CD4-positive, alpha-beta T cell treated with Interleukin-1 beta for 1 hour (primary cell): Measurements from ENCODE around the gene FYN.

Experiments
- DNase-seq, 2 donors: peaks; one replicate each; pipeline ENCODE4 v3.0.0-alpha.2; 2020 to 2022

FYN gene

DNA sequence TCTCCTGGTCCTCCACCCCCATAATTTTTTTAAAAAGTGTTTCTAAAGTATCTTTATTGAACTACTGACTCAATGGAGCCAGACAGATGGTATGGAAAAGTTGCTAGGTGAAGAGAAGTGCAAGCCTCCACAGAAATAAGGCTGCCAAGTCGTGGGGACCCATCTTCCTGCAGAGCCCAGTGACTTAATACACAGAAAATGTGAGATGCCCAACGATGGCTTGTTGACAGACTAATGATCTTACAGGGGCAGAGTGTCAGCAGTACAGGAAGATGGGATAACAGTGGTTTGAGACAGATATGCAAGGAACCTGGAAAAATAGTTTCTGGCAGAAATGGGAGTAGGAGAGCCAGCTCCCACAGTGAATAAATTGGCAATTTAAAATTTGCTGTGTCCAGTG is 43.3 kb downstream of the FYN start:
- no peak for DNase-seq

DNA sequence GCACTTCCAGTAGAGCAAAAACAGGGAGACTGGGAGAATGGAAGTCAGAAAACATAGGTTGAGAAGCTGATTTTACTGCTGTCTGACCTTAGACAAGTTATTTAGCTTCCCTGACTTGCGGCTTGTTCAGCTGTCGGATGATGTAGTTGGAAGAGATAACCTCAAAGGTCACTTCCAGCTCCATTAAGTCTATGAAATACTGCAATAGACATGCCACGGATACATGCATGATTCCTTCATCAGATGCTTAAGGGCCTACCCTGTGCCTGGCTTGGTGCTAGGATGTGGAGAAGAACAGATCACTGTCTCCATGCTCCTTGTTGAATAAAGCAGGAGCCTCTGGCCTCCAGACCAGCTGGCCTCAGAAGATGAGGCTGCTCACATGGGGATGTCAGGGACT is 43.7 kb downstream of the FYN start:
- no peak for DNase-seq

DNA sequence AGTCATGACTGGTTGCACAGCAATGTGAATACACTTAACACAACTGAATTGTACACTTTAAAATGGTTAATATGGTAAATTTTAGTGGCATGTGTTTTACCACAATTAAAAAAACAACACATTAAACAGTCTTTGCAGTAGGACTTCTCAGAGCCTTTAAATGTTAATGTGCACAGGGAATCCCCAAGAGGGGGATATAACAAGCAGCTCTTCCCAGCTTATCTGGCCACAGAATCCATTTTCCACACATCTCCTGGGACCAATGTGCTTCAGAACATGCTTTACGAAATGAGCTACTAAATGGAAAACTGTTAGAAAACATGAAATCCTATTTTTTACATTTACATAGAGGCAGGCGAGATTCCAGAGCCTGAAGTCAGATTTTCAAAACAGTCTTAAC is 44.4 kb downstream of the FYN start:
- no peak for DNase-seq

DNA sequence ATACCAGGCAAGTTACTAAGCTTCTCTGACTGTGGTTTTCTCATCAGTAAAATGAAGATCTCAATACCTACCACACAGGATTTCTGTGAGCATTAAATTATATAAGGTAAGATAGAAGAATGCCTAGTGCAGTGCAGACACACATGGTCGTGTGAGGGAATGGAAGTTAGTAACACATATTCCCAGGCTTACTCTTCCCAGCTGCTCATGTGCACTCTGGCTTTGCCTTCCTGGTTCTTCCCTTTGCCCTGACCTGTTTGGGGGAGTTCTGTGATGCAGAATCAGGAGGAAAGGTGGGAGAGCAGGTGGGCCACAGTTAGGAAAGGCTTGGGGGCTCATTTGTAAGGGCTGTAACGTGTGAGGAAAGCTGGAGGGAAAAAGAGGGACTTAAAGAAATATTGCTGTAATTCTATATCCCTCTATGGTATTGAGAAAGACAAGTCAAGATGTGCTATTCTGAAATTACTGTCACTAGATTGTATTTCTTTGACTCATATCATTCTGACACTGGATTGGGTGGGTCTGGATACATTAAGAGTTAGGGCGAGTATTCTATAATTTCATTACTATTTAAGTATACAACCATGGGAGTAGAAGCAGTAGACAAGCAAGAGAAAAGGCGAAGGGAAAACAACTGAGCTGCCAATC is 47.7 kb downstream of the FYN start:
- DNase-seq = no peak

DNA sequence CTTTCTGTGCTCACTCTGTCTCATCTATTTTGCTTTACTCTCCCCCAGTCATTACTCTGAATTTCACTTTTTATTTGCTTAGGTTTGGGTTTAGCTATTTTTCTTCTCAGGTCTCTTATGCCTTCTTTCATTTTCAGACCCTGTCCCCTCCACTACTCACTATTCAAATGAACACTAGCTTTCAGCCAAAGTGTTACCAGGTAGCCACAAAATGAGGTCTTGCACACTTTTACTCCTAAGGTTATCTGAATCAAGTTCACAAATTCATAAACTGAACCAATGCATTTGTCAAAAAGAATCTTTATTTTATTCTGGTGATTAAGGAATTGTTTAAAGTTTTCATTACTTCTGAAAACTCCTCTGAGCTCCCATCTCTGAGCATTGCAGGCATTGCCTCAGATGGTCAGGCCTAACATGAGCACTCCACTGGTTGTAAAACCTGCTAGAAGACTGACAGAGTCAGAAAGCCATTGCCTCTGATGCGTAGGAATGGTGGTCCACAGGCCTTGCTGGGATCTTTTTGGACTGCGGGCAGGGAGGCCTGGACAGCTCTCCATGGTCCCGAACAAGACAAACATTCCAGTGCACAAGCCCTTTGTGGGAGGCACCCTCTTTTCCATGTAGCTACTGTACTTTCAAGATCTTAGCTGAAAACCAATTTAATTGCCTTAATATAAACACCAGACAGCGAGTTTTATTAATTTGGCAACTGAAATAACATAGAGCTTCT is 48.5 kb downstream of the FYN start:
- no peak for DNase-seq

DNA sequence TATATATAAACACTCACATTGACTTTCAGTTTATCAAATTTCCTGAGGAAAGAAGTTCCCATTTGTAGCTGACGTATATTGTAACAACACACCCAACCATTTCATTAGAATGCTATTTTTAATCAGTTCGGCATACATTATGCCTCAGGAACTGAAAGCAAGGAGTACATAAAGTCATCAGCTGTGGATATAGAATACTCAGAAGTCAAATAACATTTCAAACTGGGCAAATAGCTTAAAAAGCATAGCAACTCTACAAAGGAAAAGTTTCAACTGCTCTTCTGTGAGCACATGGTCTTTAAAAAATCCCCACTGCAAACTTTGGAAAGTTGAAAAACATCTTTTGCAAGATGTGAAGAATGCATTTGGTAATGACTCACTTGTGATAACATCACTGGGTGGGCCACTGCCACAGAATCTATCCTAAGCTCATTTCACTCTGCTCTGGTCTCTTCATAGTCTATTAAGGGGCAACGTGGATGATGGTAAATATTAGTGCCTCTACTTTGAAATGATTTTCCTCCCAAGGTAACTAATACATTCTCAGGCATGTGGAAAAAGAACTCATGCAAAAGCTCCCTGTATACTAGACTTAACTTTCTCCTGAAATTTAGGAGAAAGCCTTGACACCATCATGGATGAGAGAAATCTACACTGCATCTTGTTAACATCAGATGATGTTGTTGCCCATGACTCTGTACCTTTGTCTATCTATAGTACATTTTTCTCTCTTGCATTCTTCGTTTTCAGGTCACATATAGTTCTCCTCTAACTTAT is 49.2 kb downstream of the FYN start:
- peak in 1 of 2 donors; percentile 51 for DNase-seq

DNA sequence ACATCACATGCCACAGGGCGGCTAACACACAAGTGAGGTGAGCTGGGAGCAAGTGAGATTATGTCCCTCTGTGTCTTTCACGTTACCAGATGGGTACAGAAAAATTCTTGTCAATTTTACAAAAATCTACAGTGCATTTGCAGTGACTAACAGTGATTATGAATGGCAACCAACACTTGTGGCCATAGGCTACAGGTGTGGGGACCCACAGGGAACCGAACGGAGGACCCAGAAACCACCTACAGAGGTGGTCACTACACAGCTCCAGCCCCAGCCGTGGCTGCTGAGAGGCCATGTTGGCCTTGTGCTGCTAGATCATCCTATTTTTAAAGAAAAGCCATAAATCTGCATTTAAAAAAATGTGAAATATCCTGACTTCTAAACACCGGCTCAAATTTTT is 50.2 kb downstream of the FYN start:
- no peak for DNase-seq

DNA sequence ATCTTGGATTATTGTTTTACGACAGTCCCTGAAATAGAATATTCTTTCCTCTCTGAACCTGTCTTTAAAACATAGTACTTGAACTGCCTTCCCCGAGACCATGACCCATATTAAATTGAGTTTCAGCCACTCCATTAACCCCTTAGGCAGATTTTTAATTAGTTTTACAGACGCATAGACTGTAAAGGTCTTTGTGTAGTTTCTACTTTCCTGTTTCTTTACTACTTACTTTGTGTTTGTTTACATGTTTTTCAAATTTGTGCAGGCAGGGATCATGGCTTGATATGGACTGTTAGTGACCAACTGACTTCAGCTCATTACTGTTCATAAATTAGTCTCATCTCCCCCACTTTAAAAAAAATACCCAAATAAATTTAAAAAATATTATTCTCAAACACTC is 53.8 kb downstream of the FYN start:
- DNase-seq = no peak

DNA sequence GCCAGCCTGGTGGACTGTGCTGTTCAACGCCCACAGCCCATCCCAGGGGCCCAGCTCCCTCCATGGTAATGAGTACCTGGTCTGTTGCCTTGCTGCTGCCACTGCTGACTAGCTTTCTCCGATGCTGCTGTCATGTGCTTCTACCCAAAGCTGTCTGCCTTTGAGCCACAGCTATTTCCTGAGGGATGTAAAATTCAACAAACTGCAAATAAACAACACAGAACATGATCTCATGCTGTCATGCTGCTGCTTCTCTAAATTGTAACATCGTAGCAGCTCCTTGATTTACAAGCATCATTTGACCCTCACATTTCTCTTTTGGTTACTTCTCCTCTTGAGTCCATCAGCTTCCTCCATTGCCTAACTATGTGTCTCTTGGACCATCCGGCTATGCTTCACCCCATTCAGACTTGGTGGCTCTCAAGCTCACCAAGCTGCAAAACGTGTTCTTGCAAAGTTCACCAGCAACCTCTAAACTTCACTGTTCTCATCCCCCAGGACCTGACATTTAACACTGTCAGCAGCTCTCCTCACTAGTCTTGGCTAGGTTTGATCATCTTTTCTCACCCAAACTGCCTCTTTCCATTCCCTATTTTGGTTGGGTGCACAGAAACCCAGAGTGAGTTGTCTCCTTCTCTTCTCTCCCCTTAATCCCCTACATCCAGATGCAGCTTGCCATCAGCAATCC is 54.6 kb downstream of the FYN start:
- DNase-seq = no peak

DNA sequence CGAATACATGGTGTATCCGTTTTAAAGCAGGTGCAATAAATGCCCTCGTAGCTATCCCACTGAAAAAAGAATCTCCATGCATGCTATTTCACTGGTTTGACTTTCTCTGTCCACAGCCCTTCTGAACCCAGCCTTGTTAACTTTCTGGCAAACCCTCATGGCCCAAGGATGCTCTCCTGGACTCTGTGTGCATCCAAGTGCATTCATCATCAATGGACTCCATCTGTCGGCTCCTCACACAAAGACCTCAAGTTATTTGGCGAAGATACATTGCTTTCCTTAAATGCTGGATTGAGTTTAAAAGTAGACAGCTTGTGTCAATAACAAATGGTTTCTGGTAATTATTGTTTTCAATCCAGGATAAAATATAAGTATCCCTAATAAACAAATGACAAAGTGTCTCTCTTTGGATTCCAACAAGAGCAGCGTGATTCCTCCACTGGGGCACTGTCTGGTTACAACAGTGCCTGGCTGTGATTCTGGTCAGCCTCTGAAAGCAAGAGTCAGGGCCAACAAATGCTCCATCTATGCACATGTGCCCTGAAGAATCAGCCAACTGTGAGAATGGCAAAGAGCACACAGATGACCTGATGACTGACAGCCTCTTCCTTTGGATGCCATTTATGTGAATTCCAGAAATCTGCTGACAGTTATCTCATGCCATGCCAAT is 55.7 kb downstream of the FYN start:
- no peak for DNase-seq

DNA sequence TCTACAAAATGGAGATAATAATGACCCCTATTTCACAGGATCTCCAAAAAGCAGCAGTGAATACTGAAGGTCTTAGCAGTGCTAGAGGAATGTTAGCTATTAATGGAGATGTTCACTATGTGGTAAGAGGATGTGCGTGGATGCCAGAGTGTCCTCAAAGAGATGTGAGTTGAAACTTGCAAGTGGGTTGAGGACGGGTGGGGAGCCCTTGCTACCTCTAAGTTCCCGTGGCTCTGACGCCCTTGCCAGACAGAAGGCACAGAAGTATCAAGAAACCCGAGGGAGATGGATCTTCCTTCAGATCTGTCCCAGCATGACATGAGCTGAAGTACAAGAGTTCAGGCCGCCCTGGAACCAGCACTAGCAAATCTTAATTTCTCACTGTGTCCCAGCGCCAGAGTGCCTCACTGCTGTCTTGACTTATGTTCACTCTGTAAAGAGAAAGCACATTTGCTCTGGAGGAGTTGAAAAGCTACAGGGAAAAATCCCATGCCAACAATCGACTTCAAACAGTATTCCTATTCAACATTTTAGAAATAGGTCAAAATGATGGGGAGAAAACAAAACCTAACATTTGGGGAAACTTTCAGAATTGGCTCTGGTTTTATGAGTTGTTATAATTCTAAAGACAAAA is 59.5 kb downstream of the FYN start:
- DNase-seq = no peak

DNA sequence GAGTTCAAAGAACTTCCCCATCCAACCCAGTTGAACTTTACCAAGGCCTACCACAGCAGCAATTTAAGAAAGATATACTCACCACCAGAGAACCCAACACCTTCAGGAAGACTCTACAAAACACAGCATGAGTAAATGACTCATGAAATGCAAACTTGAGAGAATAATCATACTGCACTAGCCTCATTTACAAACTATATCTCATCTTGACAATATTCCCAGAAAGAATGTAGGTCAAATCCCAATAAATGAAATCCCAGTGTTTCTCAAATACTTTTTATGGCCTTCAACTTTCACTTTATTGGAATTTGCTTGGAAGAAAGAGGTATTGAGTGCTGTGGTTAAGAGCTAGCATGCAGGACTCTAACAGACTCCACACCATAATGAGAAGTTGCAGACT is 60.0 kb downstream of the FYN start:
- no peak for DNase-seq

DNA sequence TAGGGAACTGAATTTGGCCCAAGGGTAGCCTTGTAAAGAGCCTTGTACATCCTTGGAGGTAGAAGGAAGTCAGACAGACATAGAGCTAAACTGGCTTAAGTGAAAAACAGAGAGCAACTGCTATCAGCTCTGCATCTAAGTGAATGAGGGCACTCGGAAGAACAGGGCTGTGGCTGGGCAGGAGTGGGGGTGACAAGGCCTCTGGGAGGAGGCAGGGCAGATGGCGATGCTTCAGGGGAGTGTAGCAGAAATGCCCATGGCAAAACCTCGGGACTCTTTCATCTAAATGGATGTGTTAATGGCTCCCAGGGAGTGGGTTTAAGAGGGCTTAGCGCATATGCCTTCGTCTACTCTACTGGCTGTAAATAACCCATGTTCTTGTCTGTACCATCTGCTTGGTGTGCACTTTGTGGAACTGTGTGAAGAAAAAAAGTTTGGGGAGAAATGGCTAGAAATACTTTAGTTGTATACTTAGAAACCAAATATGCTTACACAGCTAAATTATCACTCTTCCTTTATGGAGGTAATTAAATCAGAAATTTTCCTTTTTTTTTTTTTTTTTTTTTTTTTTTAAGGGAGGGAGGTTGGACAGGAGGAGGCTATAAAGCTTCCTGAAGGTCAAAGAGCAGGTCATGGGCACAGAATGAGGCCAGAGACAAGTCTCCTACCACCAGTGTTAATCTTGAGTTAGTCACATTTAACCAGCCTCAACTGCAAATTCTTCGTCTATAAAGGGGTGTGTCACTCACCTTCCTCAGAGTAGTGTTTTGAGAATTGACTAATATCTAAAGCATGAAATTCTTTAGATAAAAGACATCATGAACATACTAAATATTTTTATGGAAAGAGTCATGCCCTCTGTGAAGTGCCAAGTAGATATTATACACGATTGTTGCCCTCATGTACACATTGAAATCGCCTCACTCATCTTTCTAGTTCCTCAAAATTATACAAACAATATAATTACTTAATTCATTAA is 60.9 kb downstream of the FYN start:
- no peak for DNase-seq

DNA sequence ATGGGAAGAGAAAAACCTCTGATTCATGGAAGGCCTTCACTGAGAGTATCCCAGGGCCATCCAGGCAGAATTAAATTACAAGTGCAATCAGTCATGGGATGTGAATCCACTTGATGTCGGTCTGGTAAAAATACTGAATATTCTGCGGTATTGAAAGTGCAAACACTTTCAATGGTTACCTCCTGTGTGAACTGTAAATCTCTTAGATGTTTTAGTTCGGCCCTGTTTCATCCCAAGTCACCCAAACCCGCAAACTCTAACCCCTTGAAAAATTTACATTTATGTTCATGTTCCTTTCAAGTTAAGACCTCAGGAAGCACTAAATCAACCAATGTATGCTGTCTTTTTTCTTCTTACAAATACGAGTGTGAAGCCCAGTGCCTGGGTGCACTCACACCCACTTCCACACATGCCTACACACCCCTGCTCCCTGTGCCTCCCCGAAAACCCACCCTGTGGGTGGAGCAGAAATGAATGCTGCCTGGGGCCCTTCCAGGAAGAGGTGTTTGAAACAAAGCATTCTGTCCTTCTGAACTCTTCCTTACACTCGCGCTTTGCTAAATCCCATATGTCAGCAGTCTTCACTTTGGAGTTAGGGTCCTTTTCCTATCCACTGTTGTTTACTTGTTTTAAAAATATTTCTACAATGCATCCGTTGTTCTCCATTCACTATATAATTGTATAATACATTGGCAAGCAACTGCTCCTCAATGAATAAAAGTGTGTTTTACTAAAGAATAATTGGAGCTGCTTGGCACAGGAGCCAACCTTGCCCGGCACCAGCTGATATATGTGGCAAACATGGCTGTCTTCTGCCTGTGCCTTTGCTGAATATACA is 62.7 kb downstream of the FYN start:
- peak in 1 of 2 donors; percentile 42 for DNase-seq

DNA sequence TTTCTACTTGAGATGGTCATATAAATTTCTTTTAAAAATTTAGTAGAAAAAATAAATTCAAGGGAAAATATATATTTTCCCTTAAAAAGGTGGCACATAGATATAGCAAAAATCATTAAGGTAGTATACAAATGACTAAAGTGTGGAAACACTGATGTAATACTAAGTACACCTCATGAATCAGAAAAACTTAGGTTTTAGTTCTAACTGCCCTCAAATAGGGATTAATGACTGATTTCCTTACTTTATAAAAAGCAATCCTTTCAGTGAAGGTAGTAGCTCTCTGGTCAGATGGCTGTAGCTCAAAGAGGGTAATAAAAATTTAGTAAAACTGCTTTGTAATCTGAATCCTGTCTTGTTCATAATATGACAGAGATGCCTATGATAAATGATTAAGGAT is 63.5 kb downstream of the FYN start:
- no peak for DNase-seq

DNA sequence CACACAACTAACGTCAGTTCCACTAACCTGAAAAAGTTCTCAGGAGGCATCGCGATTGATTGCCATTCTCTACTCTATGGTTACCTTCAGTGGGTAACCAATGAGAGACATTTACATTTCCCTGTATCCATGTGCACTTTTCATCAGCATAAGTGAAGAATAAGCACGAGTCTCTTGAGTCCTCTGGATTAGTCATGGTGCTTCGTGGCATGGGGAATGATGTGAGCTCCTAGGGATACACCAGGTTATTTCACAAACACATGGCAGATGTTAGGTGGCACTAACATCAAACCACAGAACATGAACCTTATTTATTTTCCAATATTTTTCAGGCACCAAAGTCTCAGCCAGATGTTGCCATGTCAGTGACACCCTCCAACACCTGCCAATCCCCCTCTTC is 64.0 kb downstream of the FYN start:
- no peak for DNase-seq

DNA sequence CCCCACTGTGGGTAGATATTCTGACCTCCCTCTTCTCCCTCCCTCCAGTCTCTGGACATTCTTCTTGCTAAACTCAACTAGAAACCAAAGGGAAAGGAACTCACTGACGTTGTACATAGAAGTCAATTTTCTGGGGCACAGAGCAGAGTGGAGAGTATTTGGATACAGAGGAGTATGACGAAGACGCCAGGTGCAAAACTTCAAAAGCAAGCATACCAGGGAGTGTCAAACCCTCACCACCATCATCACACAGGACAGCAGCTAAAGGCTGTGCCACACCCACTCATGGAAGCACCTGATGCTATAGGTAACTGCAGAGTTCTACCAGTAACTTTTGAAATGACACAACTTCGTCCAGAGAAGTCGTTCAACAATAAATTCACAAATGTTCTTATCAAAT is 64.8 kb downstream of the FYN start:
- DNase-seq = peak; percentile 23 to 43

DNA sequence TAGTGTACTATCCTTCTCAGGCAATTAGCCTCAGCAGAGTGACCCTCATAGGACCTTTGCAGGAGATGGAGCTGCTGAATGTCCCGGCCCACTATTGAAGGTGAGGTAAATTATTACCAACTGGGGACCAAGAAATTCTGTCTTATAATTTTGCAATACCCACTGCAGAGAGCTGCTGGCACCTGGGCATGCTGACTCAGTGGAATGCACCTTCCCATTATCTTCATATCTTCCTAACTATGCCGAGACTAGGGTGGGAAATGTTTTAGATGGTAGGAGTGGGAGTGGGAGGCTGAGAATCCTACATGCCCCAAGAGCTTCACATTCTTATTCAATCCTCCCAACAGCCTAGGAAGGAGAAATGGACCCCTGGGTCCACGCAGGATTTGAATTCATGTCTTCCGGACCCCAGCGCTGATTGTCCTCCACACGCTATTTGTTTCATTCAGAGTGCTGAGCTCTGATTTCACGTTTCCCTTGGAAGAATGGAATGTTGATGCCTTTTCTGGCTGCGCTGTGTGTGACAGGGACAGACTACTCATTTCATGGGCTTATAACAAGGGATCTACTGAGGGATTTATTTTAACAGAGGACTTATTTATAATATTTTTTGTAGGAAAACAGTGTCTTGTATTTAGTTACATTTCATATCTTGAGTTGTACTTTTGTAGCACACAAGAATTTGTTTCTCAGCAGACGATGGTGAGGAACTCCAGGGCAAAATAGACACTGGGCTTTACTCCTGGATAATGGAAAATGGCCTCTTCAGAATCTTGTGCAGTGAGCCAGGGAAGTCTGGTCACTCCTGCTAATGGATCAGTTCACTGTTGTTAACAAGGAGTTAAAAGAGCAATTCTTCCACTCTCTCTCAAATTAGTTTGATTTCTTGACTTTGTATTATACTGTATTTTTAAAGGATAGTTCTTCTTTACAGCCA is 66.4 kb downstream of the FYN start:
- no peak for DNase-seq

DNA sequence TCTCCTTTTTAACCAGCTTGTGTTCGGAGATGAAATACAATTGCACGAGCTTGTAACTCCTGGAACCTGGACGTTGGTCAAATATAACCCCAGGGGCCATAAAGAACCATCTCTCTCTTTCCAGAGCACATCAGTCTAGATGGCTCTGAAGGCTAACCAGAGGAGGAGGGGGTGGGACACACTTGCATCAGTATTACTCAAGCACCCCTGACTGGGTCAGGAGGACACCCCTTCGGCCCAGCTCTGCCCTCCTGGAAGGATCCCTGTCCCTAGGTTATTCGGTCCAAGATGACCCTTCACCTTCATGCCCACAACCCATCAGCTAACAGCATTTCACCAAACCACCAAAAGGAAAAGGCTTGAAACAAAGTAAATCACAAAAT is 67.1 kb downstream of the FYN start:
- no peak for DNase-seq
